Fibroblast of skin of right biceps (primary cell): ENCODE results near the gene C4orf33.
A peak's percentile ranks its signal among the peaks of the same experiment; 100 is the strongest.

Source experiments
- DNase-seq: peaks from one replicate; pipeline ENCODE4 v3.0.0-alpha.2; 2013

C4orf33 gene

DNA sequence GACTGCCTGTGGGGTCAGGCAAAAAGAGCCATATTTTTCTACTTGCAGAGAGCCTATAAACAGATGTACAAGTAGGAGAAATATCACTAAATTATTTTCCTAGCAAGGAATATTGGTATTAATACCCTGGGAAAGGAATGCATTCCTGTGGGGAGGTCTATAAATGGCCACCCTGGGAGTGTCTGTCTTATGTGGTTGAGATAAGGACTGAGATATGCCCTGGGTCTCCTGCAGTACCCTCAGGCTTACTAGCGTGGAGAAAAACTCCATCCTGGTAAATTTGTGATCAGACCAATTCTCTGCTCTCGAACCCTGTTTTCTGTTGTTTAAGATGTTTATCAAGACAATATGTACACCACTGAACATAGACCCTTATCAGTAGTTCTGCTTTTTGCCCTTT, 35.4 kb downstream of the C4orf33 start:
- no peak for DNase-seq

DNA sequence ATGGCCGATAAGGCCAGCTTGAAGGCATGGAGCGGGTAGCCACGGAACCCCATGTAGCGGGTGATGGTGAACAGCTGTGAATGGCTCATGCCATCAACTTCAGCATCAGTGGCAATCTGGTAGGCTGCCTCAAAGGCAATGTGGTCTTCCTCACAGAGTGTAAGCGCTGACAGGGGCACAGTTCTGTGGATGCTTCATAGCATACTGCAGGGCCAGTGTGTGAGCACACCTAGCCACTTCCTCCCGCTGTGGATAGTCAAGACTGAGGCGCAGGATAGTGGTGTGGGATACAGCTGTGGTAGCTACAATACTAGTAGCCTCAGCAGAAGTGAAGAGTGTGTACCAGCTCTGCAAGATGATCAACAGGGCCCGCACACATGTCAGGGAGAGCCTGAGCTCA, 40.5 kb downstream of the C4orf33 start:
- no peak for DNase-seq

DNA sequence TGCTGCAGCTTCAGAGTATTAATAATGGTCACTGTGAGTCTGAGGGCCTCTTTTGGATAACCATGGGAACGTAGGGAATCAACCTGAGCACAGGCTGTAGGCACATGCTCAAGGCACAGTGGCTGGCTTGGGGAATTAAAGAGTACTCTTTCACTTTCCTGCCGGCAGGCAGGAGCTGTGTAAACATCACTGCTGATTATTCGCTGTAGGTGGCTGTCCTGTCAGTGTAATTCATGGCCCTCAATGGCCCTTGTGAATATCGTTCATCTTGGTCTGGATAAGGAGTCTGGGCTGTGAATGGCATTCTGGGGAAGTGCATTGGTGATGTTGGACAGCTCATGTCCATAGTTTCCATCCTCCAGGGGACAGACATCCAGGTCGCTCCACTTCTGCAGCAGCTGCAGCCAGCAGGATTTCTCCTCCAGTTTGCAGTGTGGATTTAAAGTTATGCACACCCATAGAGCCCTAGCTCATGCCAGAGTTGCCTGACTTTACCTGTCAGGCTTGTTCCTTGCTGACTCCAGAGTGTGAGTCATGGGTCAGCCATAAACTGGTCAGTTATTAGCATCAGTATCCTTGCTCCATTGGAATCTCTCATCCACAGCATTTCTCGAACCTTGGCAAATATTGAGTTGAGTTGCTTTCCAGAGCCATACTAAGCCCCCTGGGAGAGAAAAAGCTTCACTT, 43.0 kb downstream of the C4orf33 start:
- no peak for DNase-seq

DNA sequence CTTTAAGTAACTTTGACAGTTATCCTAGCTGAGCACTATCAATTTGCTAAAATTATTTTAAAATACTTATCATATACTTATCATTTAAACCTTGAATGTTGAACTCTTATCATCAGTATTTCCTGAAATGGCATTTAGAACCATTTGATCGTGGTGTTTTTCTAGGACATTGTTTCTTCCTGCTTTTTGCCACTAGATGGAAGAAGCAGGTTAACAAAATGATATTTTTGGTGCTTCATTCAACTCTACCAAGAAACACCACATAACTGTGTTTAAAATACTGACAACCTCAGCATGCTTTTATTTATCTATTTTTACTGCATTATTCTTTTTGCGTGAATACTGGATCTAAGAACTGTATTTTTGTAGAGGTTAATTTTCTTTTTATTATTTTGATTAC, 44.6 kb downstream of the C4orf33 start:
- DNase-seq = no peak

DNA sequence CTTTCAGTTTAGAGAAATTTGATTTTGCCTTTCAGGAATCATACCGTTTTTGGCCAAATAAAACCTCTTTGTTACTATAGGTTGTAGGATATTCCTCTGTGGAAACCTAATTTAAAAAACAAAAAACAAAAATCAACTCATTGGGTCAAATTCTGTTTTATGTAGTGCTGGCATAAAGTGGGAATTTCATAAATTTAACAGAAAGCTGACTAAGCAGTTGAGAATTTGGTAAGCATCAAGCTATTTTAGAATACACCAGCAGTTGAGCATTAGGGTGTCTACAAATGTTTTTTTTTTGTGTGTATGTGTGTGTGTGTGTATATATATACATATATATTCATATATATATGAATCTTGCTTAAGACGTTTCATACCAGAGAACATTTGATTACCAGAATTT, 47.4 kb downstream of the C4orf33 start:
- DNase-seq = no peak

DNA sequence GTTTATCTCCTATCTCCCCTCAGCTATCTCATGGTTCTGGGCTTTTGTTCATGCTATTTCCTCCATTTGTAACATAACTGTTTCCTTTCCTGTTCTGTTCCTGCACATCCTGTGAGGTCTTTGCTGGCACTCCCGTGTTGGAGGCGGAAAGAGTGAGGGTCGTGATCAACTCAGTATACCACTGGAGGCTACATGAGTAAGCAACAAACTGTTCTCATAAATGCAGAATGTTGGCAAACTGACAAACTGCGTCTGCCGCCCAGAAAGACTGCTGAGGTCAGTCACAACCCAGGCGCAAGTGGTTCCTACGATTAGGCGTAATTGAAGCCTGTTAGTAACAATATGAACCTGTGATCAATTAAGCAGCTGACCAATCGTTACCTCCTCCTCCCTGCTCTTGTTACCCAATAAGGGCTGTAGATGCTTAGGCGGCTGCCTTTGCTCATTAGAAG, 48.8 kb downstream of the C4orf33 start:
- peak; percentile 8 for DNase-seq

DNA sequence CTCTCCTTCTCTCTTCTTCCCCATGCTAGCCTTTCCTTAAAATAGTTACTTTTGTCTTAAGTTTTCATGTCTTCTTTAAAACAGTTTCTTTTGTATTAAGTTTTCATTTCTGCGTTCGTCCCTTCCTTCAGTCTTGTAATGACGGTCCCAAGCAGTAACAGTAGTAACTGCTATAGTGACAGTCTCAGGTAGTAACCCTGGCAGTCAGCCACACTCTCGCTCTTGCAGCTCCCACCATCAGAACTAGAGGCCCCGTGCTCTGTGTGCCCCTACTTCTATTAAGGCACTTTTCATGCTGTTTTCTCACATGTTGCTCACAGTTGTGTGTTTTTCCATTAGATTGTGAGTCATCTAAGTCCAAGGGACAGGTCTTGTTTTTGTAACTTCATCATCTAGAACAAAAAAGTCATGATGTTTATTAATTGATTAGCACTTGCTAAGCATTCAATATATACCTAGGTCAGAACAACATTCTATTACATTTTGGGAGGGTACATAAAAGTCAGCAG, 49.3 kb downstream of the C4orf33 start:
- DNase-seq = no peak

DNA sequence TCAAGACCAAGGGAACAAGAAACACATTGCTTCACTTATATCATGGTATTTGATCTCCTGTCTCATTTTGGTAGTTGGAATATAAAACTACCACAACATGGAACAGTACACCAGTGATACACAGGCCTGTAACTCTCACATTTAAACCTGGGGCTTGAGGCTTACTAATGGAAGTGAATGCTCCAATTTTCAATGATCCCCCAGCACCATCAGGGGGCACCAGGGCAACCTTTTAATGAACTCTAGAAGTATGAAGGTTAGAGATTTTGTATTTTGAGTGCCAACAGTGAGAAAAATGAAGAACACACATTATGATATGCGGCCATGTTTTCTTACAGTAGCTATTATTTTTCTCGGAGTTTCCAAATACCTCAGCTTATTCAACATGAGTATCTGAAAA, 50.7 kb downstream of the C4orf33 start:
- no peak for DNase-seq

DNA sequence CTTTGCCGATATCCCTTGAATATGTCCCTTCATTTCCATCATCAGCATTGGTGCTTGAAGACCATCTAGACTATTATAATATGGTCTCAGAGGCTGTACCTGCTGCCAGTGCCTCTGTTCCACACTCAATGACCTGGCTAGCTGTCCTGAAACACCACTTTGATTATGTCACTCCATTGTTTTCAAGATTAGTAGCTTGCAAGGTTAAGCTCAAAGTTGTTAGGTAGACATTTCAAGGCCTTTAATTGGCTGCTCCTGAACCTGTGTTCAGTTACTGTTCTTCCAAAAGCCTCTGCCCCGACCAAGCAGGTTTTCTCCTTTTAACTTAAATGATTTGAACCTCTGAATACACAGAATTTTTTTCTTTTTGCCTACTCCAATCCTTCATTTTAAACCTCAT, 52.9 kb downstream of the C4orf33 start:
- no peak for DNase-seq

DNA sequence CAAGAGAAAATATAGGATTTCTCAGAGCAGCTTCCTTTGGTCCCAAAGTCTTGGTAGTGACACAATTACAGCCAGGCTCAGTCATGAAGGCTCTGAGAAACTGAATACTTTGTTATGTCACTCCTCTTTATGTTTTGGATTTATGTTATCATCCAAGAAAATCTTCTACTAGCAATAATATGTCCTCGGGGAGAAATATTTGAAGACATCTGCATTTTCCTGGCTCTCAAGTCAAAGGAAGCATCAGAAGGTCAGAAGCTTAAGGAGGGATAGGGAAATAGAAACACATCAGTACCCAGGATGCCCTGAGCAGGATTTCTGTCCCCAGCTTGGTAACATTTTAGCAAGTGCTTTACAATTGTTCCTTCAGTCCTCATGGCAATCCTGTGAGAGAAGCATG, 54.0 kb downstream of the C4orf33 start:
- DNase-seq = no peak

DNA sequence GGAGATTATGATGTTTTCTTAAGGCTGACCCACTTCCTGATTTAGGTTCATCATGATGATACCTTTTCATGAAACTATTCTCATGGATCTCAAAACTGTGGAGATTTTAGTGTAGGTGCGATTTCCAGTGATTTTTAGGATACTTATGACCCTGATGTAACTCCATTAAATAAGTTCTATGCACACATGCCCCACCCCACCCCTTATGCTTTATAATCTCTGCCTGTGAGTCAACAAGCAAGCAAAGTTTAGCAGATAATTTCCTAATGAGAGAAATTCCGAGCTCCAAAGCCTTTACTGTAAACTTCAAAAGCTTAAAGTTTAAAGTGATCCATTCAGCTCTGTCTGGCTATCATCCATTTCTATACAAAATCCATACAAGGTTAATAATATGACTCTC, 56.4 kb downstream of the C4orf33 start:
- DNase-seq = no peak

DNA sequence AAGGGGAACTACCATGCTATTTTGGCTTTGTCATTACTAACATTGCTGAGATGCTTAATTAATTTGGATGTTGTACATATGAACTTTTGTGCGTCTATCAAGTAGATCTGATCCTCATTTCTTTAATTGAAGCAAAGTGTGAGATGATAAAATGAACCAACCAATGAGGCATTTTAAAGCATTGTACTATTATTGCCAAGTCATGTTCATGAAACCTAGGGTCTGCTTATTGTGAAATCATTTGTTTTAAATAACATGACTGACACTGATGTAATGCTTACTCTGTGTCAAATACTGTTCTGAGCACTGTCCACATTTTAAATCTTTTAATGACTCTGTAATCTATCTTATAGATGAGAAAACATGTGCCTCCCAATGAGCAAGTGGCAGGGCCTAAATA, 57.7 kb downstream of the C4orf33 start:
- no peak for DNase-seq

DNA sequence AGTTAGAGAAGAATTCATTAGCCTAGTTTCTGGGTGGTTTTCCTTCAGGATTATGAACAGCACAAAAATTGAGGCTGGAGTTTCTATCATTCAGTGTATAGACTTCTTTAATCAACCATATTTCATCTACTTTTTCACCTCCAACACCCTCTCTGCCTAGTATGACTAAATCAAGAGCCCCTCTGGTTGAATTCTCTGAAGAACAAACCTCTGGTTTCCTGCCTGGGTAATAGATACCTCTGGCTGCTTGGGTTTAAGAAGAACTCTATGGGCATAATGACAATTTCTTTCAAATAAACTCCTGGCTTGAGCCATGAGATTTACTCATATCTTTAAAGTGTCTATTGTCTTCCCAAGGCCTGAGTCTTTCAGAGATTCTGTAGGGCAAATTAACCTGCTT, 66.5 kb downstream of the C4orf33 start:
- no peak for DNase-seq

DNA sequence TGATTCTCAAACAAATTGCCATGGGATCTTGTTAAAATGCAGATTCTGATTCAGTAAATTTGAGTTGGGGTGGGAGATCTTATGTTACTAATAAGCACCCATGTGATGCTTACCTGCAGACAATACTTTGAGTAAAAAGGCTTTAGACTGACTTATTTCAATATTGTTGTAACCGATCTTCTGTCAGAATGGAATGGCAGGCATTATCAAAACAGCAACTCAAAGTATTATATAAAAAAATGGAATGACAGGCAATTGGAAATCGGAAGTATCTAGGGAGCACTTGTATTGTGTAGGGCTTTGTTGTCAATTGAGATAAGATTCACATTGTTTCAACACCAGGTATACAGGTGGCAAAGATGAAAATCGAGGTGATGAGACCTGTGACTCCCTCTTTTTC, 67.5 kb downstream of the C4orf33 start:
- no peak for DNase-seq

DNA sequence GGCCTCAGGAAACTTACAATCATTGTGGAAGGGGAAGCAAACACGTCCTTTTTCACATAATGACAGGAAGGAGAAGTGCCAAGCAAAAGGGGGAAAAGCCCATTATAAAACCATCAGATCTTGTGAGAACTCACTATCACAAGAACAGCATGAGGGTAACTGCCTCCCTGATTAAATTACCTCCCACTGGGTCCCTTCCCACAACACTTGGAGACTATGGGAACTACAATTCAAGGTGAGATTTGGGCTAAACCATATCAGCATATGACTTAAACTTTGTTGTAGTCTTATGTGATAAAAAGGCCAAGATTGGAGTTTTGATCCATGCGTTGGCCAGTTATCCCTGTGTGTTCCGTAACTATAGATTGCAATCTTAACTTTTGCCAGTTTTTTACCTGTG, 68.3 kb downstream of the C4orf33 start:
- no peak for DNase-seq
